ENCODE results near the gene TBC1D22B.

TBC1D22B gene

DNA sequence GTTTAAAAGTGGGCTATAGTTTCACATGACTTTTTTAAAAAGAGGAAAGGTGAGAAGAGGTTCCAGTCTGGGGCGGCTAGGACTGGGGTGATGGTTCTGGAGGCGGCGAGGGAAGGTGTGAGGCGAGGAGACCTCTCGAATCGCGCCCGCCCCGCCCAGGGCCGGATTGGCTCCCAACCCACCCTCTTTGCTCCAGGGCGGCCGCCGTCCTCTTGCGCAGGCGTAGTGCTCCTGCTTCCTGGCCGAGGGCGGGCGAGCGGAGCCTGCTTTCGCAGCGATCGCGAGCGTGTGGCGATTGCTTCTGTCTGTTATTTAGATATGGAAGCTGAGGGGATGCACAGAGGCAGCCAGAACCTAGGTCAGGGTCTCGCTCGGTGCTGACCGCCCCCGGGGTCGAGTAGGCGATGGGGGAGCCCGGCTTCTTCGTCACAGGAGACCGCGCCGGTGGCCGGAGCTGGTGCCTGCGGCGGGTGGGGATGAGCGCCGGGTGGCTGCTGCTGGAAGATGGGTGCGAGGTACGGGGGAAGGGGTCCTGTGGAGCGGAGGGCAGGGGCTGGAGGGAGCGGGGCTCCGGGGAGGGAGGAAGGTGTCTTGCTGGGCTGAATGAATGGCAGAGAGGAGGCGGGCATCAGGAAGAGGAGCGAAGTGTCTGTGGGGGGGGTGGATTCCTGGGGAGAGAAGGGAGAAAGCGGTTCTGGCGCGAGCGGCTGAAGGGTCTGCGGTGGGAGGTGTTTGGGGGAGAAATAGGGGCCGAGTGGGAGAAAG is 96.4 kb downstream of the TBC1D22B start, which contains the start of gene RNF8 (continued):
- TF ChIP-seq, protein P1, sequence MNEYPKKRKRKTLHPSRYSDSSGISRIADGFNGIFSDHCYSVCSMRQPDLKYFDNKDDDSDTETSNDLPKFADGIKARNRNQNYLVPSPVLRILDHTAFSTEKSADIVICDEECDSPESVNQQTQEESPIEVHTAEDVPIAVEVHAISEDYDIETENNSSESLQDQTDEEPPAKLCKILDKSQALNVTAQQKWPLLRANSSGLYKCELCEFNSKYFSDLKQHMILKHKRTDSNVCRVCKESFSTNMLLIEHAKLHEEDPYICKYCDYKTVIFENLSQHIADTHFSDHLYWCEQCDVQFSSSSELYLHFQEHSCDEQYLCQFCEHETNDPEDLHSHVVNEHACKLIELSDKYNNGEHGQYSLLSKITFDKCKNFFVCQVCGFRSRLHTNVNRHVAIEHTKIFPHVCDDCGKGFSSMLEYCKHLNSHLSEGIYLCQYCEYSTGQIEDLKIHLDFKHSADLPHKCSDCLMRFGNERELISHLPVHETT (tag by site-specific recombination; IDR thresholded peaks at IDR 0.05): no peak
- TF ChIP-seq RBAK (tag by site-specific recombination; IDR thresholded peaks at IDR 0.05): no peak
- TF ChIP-seq, protein P2, sequence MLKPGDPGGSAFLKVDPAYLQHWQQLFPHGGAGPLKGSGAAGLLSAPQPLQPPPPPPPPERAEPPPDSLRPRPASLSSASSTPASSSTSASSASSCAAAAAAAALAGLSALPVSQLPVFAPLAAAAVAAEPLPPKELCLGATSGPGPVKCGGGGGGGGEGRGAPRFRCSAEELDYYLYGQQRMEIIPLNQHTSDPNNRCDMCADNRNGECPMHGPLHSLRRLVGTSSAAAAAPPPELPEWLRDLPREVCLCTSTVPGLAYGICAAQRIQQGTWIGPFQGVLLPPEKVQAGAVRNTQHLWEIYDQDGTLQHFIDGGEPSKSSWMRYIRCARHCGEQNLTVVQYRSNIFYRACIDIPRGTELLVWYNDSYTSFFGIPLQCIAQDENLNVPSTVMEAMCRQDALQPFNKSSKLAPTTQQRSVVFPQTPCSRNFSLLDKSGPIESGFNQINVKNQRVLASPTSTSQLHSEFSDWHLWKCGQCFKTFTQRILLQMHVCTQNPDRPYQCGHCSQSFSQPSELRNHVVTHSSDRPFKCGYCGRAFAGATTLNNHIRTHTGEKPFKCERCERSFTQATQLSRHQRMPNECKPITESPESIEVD (tag by site-specific recombination; IDR thresholded peaks at IDR 0.05): no peak
- no peak for TF ChIP-seq HOXD13 (CRISPR knock-in tag; IDR thresholded peaks at IDR 0.05; ENCODE audit: borderline replicate concordance)
- TF ChIP-seq ZNF302 (tag by site-specific recombination; IDR thresholded peaks at IDR 0.05; ENCODE audit: low read depth): no peak
- no peak for TF ChIP-seq ZNF311 (tag by site-specific recombination; IDR thresholded peaks at IDR 0.05; ENCODE audit: borderline replicate concordance)
- TF ChIP-seq ZNF48 (tag by site-specific recombination; IDR thresholded peaks at IDR 0.05): no peak
- no peak; the same call in 1 of the 2 replicates for TF ChIP-seq ZNF394 (tag by site-specific recombination; IDR thresholded peaks at IDR 0.05; ENCODE audit: borderline replicate concordance)
- TF ChIP-seq ZFHX2 (tag by site-specific recombination; conservative IDR thresholded peaks at IDR 0.05): peak; percentile 52
- TF ChIP-seq ZNF596 (tag by site-specific recombination; IDR thresholded peaks at IDR 0.05): no peak
- no peak for TF ChIP-seq ZNF560 (tag by site-specific recombination; IDR thresholded peaks at IDR 0.05; ENCODE audit: borderline replicate concordance)
- TF ChIP-seq ZNF621 (tag by site-specific recombination; IDR thresholded peaks at IDR 0.05): no peak
- no peak; the same call in 1 of the 2 replicates for TF ChIP-seq ZNF391 (tag by site-specific recombination; IDR thresholded peaks at IDR 0.05; ENCODE audit: borderline replicate concordance, low read depth)
- TF ChIP-seq, protein P3, sequence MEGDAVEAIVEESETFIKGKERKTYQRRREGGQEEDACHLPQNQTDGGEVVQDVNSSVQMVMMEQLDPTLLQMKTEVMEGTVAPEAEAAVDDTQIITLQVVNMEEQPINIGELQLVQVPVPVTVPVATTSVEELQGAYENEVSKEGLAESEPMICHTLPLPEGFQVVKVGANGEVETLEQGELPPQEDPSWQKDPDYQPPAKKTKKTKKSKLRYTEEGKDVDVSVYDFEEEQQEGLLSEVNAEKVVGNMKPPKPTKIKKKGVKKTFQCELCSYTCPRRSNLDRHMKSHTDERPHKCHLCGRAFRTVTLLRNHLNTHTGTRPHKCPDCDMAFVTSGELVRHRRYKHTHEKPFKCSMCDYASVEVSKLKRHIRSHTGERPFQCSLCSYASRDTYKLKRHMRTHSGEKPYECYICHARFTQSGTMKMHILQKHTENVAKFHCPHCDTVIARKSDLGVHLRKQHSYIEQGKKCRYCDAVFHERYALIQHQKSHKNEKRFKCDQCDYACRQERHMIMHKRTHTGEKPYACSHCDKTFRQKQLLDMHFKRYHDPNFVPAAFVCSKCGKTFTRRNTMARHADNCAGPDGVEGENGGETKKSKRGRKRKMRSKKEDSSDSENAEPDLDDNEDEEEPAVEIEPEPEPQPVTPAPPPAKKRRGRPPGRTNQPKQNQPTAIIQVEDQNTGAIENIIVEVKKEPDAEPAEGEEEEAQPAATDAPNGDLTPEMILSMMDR (tag by site-specific recombination; IDR thresholded peaks at IDR 0.05): no peak
- TF ChIP-seq ZFP41 (tag by site-specific recombination; IDR thresholded peaks at IDR 0.05; ENCODE audit: borderline replicate concordance): no peak
- peak; percentile 93 for TF ChIP-seq ZNF335 (tag by site-specific recombination; conservative IDR thresholded peaks at IDR 0.05)
- TF ChIP-seq ZNF223 (tag by site-specific recombination; IDR thresholded peaks at IDR 0.05): no peak
- TF ChIP-seq, protein P4, sequence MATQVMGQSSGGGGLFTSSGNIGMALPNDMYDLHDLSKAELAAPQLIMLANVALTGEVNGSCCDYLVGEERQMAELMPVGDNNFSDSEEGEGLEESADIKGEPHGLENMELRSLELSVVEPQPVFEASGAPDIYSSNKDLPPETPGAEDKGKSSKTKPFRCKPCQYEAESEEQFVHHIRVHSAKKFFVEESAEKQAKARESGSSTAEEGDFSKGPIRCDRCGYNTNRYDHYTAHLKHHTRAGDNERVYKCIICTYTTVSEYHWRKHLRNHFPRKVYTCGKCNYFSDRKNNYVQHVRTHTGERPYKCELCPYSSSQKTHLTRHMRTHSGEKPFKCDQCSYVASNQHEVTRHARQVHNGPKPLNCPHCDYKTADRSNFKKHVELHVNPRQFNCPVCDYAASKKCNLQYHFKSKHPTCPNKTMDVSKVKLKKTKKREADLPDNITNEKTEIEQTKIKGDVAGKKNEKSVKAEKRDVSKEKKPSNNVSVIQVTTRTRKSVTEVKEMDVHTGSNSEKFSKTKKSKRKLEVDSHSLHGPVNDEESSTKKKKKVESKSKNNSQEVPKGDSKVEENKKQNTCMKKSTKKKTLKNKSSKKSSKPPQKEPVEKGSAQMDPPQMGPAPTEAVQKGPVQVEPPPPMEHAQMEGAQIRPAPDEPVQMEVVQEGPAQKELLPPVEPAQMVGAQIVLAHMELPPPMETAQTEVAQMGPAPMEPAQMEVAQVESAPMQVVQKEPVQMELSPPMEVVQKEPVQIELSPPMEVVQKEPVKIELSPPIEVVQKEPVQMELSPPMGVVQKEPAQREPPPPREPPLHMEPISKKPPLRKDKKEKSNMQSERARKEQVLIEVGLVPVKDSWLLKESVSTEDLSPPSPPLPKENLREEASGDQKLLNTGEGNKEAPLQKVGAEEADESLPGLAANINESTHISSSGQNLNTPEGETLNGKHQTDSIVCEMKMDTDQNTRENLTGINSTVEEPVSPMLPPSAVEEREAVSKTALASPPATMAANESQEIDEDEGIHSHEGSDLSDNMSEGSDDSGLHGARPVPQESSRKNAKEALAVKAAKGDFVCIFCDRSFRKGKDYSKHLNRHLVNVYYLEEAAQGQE (tag by site-specific recombination; IDR thresholded peaks at IDR 0.05): peak; percentile 57
- TF ChIP-seq, protein P5, sequence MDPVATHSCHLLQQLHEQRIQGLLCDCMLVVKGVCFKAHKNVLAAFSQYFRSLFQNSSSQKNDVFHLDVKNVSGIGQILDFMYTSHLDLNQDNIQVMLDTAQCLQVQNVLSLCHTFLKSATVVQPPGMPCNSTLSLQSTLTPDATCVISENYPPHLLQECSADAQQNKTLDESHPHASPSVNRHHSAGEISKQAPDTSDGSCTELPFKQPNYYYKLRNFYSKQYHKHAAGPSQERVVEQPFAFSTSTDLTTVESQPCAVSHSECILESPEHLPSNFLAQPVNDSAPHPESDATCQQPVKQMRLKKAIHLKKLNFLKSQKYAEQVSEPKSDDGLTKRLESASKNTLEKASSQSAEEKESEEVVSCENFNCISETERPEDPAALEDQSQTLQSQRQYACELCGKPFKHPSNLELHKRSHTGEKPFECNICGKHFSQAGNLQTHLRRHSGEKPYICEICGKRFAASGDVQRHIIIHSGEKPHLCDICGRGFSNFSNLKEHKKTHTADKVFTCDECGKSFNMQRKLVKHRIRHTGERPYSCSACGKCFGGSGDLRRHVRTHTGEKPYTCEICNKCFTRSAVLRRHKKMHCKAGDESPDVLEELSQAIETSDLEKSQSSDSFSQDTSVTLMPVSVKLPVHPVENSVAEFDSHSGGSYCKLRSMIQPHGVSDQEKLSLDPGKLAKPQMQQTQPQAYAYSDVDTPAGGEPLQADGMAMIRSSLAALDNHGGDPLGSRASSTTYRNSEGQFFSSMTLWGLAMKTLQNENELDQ (tag by site-specific recombination; IDR thresholded peaks at IDR 0.05; ENCODE audit: low read depth): no peak
- no peak for TF ChIP-seq ZNF16 (tag by site-specific recombination; IDR thresholded peaks at IDR 0.05; ENCODE audit: low read depth)
- TF ChIP-seq, protein P6, sequence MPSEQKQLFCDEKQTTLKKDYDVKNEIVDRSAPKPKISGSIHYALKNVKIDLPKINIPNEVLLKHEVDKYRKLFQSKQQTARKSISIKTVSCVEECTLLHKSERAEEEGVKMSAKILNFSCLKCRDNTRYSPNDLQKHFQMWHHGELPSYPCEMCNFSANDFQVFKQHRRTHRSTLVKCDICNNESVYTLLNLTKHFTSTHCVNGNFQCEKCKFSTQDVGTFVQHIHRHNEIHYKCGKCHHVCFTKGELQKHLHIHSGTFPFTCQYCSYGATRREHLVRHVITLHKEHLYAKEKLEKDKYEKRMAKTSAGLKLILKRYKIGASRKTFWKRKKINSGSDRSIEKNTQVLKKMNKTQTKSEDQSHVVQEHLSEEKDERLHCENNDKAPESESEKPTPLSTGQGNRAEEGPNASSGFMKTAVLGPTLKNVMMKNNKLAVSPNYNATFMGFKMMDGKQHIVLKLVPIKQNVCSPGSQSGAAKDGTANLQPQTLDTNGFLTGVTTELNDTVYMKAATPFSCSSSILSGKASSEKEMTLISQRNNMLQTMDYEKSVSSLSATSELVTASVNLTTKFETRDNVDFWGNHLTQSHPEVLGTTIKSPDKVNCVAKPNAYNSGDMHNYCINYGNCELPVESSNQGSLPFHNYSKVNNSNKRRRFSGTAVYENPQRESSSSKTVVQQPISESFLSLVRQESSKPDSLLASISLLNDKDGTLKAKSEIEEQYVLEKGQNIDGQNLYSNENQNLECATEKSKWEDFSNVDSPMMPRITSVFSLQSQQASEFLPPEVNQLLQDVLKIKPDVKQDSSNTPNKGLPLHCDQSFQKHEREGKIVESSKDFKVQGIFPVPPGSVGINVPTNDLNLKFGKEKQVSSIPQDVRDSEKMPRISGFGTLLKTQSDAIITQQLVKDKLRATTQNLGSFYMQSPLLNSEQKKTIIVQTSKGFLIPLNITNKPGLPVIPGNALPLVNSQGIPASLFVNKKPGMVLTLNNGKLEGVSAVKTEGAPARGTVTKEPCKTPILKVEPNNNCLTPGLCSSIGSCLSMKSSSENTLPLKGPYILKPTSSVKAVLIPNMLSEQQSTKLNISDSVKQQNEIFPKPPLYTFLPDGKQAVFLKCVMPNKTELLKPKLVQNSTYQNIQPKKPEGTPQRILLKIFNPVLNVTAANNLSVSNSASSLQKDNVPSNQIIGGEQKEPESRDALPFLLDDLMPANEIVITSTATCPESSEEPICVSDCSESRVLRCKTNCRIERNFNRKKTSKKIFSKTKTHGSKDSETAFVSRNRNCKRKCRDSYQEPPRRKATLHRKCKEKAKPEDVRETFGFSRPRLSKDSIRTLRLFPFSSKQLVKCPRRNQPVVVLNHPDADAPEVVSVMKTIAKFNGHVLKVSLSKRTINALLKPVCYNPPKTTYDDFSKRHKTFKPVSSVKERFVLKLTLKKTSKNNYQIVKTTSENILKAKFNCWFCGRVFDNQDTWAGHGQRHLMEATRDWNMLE (tag by site-specific recombination; conservative IDR thresholded peaks at IDR 0.05; ENCODE audit: low read depth): no peak
- TF ChIP-seq ZNF121 (tag by site-specific recombination; IDR thresholded peaks at IDR 0.05): no peak
- TF ChIP-seq KLF9 (tag by site-specific recombination; IDR thresholded peaks at IDR 0.05; ENCODE audit: low read depth): peak; percentile 31; the same call in 1 of the 2 replicates

All from HEK293 (cell line).